ENCODE measurements around the gene IGHMBP2.

The IGHMBP2 gene

GRCh38 chr11:68928136-68928880 is 24.6 kb downstream of the IGHMBP2 start:
- no peak for DNase-seq

- DNase-seq: no peak
Observed at GRCh38 chr11:68929135-68929534, 25.4 kb downstream of the IGHMBP2 start.

- no peak for DNase-seq
Observed at GRCh38 chr11:68929706-68930570, 26.2 kb downstream of the IGHMBP2 start.

GRCh38 chr11:68930991-68931855 is 27.5 kb downstream of the IGHMBP2 start:
- DNase-seq: no peak

GRCh38 chr11:68931911-68932310 is 28.2 kb downstream of the IGHMBP2 start:
- DNase-seq: no peak

- DNase-seq: no peak
Observed at GRCh38 chr11:68932358-68932757, 28.7 kb downstream of the IGHMBP2 start.

- DNase-seq: no peak
Observed at GRCh38 chr11:68932933-68933577, 29.4 kb downstream of the IGHMBP2 start.

- no peak for DNase-seq
Observed at GRCh38 chr11:68933605-68934320, 30.1 kb downstream of the IGHMBP2 start.

GRCh38 chr11:68934321-68934645 is 30.6 kb downstream of the IGHMBP2 start:
- no peak for DNase-seq

- no peak for DNase-seq
Observed at GRCh38 chr11:68934666-68935065, 31.0 kb downstream of the IGHMBP2 start.

GRCh38 chr11:68935066-68935465 is 31.4 kb downstream of the IGHMBP2 start:
- no peak for DNase-seq

- DNase-seq: no peak
Observed at GRCh38 chr11:68935516-68936357, 32.0 kb downstream of the IGHMBP2 start.

- no peak for DNase-seq
Observed at GRCh38 chr11:68936358-68936636, 32.6 kb downstream of the IGHMBP2 start.

- no peak for DNase-seq
Observed at GRCh38 chr11:68936676-68937620, 33.3 kb downstream of the IGHMBP2 start.

GRCh38 chr11:68938088-68938487 is 34.4 kb downstream of the IGHMBP2 start:
- DNase-seq: no peak

GRCh38 chr11:68938816-68939582 is 35.3 kb downstream of the IGHMBP2 start:
- DNase-seq: peak; percentile 11

GRCh38 chr11:68939583-68940555 is 36.2 kb downstream of the IGHMBP2 start:
- DNase-seq: no peak

Data from EL (cell line).